ENCODE results near the gene TMEM158. TPM values are rescaled to one million over a fixed set of nuclear protein-coding genes. Genes with fewer than 3 reads are reported as not detected.

TMEM158 gene
- total RNA-seq, 1 experiment from 2014 or later, result 22.1 TPM

DNA sequence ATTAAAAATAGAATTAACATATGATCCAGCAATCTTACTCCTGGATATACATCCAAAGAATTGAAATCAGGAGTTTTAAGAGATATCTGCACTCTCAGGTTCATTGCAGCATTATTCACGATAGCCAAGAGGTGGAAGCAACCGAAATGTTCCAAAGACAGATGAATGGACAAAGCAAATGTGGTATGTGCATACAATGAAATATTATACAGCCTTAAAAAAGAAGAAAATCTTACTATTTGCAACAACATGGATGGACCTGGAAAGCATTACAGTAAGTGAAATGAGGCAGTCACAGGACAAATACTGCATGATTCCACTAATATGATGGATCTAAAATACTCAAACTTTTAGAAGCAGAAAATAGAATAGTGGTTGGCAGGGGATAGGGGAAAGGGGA lies 9.3 kb upstream of the TMEM158 start:
- no peak for DNase-seq (ENCODE audit: extremely low read depth, low read depth)

DNA sequence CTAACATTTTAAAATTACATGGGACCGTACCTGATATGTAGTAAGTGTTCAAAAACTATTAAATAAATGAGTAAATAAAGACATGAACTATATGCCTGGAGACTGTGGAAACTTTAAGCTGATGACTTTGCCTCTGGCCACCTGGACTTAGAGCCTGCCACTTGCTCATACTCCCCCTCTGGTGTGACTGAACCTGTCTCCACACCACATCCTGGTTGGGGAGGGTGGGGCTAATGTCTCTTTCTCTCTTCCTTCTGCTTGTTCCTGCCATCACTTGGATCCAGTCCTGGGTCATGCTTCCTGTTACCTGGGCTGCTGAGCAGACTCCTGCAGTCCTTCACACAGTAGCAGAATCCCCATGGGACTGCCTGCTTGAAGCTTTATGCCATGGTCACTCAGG lies 8.2 kb upstream of the TMEM158 start:
- no peak for DNase-seq (ENCODE audit: extremely low read depth, low read depth)

GRCh38 chr3:45232521-45232920 lies 6.4 kb upstream of the TMEM158 start:
- DNase-seq (ENCODE audit: extremely low read depth, low read depth), result no peak

GRCh38 chr3:45227946-45228345 lies 1.9 kb upstream of the TMEM158 start:
- no peak for DNase-seq (ENCODE audit: extremely low read depth, low read depth)

DNA sequence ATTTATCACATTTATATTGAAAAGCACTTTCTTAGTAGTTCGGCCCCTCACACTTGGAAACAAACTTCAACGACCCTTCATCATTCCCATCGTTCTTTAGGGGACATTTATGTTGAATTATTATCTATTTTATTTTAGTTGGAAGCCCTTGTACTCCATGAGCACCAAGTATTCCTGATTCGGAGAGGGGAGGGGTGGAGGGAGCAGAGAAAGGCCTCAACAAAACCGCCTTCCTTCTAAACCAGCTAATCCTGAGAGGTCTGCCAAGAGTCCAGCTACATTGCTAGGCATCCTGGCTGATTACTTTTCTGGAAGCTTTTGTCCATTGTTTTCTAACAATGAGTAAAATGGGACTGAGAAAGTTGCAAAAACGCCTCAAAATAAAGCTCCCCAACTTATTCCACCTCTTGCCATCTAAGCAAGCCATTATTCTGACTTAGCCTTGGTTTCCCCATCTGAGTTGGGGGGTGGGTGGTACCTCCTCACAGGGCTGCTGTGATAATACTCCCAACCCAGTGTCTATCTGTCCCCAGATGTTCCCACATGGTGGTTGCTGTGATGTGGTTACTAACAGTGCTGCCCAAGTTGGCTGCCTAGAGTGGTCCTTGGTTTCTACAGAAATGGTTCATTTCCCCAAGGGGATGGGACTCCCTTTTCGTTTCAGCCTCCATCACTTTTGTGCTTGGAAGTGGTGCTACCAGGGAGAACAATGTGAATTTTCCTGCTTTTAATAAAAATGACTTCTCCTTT lies 1.2 kb upstream of the TMEM158 start:
- no peak for DNase-seq (ENCODE audit: extremely low read depth, low read depth)

DNA sequence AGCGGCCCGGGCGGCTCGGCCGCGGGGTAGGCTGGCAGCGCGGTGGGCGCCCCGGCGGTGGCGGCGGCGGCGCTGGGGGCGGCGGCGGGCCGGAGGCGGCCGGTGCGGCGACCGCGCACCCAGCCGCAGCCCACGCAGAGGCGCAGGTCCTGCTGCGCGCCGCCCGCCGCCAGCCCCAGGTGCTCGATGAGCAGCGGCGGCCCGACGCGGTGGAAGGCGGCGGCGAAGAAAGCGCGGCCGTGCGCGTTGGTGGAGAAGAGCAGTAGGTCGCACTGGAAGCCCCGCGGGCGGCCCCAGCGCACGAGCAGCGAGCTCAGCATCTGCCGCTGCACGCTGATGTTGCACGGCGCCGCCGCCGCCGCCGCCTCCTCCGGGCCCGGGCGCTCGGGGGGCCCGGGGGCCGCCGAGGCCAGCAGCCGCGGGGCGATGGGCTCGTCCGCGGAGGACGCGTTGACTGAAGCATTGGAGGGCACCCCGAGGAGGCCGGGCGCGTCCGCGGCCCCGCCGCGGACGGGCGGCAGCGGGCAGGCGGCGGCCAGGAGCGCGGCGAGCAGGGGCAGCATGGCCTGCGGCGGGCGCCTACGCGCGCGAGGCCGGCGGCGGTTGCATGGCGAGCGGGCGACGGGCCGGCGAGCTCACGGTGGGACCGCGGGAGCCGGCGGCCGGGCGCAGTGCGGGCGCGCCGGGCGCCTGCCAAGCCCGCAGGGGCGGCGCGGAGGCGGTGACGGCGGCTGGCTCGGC lies 452 bp downstream of the TMEM158 start:
- DNase-seq (ENCODE audit: extremely low read depth, low read depth), result no peak

DNA sequence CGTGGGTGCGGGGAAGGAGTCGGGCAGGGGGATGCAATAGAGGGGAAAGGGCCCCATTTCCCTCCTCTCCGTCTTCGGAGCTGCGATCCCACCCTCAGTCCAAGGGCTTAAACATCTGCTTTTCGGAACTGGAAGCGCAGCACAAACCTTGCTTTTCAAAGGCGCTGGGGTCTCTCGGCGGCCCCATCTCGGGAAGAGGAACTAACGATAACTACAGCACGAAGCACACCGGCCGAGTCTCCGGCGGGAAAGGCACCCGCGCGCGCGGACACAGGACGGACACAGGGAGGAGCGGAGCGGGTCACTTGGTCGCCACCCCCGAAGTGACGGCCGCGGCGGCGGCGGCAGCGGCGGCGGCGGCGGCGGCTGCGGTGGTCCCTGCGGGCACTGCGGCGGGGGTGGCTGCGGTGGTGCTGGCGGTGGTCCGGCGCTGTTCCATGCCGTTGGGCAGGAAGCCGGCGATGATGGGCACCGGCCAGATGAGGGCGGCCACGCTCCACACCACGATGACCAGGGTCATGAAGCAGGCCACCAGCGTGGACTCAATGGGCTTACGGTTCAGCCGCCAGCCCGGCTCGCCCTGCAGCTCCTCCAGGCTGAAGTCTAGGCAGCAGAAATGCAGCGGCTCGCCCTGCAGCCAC lies 1.1 kb downstream of the TMEM158 start:
- DNase-seq (ENCODE audit: extremely low read depth, low read depth), result peak; percentile 67

- DNase-seq (ENCODE audit: extremely low read depth, low read depth), result no peak
Observed at GRCh38 chr3:45223889-45224727, 2.0 kb downstream of the TMEM158 start.

DNA sequence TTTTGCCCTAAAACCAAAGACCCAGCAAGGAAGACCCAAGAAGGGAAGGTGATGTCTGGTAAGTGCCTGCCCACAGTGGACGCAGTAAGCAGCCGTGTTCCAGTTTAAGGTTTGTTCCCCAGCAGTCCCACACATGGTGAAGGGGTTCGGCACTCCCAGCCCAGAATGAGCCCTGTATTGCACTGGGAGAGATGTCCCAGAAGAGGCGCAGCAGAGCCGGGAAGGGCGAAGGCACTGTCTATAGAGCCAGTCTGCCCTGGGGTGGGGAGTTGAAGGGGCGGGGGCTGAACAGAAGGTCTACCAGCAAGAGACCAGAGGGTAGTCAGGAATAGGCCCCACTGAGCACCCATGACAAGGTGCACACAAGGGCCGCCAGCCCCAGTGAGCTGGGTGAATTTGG lies 6.4 kb downstream of the TMEM158 start:
- DNase-seq (ENCODE audit: extremely low read depth, low read depth), result no peak

GRCh38 chr3:45218578-45219390 lies 7.3 kb downstream of the TMEM158 start:
- no peak for DNase-seq (ENCODE audit: extremely low read depth, low read depth)

DNA sequence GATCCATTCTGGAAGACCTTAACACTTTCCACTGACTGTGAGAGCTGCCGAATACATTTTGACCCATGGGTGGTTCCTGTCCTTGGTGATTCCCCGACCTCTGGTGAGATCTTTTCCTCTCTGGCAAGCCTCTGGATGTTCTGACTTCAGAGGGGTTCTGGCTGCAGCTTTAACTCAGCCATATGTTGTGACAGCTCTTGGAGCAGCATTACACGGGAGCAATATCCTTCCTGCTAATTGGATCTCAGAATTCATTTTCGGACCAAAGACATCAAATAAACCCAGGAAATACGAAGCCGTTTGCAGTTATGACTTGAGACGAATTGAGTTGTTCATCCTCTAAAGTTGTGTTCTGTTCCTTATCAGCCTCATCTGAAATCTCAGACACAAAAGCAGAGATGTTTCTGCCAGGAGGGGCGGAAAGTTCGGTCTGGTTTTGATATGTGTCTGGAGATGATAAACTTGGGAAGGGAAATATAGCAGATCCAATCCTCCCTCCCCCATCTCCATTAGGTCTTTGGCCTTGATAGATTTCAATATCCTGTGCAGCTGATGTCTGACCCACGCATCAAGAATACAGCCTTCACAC lies 10.0 kb downstream of the TMEM158 start:
- DNase-seq (ENCODE audit: extremely low read depth, low read depth), result no peak

GRCh38 chr3:45215466-45215865 lies 10.6 kb downstream of the TMEM158 start:
- DNase-seq (ENCODE audit: extremely low read depth, low read depth), result no peak

DNA sequence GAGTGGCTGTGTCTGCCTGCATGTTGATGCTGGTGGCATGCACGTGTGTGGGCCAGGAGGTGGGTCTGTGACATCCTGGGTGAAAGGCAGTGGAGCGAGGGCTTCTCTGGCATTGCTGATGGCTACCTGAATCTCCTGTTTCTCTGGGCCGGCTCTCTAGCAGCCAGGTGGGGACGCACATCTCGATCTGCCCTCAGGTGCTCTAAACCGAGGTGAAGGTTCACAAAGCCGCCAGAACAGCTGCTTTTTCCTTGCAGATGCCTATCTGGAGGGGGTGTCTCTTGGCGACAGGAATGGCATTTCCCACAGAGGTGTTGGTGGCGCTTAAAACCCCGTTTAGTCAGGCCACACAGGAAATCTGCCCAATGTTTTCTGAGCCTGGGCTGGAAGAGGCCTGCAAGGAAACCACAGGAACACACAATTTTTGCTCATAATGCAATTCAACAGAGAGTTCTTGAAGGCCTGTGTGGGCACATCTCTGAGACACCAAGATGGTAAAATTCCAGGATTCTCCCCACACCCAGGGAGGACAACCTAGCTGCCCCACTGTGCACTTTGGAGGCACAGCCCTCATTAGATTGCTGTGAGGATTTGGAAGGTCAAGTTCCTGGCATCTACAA lies 11.9 kb downstream of the TMEM158 start:
- no peak for DNase-seq (ENCODE audit: extremely low read depth, low read depth)

DNA sequence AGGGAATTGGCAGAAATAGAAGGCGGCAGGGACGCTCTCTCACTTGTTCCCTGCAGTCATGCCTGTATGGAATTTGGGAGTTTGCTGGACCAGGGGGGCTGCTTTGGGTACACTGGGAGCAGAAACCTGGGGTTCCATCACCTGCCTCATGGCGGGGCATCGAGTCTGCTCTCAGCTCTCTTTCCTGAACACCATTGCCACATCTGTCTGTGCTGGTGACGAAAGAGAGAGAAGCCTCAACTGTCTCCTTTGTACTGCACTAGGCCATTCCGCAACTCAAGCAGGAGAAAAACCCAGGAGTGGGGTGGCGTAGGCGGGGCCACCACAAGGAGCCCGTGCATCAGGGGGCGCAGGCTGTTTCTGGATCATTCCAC lies 14.0 kb downstream of the TMEM158 start:
- no peak for DNase-seq (ENCODE audit: extremely low read depth, low read depth)

DNA sequence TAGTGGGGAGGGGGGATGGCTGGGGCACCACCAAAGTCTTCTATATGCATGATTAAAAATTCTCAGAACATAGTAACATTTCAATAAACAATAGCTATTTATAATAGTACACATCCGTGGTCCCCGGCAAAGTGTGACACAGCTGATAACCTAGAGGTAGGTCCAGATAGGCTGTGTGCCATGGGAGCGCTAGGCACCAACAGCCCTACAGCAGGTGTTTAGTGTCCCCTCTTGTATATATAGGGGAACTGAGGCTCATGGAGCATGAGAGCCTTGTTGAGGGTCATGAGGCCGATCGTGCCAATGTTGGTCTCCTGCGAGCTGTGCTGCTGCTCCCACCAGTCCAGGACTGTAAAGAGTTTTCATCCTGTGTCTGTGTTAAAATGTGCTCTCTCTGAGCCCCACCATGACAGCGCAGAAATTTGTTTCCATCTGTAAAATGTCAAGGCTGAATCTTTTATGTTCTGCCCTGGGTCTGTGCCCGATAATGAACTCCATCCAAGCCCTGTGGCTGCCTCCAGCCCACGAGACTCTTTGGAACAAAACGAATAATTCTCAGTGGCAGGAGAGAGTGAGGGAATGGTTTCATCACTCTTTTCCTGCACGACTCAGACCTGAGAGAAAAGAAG lies 14.5 kb downstream of the TMEM158 start:
- no peak for DNase-seq (ENCODE audit: extremely low read depth, low read depth)

DNA sequence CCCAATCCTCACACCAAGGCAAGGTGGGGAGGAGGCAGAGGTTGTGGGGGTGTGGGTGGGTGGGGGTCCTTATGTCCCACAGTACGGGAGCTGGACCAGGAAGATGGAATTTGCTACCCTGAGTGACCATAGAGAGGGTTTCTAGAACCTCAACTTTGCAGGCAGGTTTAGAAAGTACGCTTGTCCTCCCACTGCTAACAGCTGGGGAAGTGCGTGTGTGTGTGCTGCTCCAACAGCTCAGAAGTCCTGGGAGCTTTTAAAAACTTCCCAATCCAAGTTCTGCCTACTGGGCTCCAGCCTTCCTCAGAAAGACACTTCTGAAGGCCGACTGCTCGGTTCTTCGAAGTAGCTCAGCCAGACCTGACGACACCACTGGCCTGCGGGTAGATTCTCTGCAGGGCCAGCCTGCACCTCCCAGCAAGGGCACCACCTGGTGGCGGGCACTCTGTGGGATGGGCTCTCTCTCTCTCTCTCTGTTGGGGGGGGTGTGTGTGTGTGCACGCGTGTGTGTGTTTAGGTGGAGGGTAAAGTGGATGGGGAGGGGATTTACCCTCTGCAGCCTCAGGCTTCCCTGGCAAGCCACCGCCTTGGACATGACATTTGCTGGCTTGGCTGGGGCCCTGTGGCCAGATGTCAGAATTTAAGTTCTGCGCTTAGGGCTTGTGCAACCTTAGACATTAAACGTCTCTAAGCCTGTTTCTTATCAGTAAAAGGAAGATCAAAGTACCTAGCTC lies 15.6 kb downstream of the TMEM158 start:
- DNase-seq (ENCODE audit: extremely low read depth, low read depth), result peak; percentile 74

- DNase-seq (ENCODE audit: extremely low read depth, low read depth), result no peak
Observed at GRCh38 chr3:45209526-45209925, 16.6 kb downstream of the TMEM158 start.

DNA sequence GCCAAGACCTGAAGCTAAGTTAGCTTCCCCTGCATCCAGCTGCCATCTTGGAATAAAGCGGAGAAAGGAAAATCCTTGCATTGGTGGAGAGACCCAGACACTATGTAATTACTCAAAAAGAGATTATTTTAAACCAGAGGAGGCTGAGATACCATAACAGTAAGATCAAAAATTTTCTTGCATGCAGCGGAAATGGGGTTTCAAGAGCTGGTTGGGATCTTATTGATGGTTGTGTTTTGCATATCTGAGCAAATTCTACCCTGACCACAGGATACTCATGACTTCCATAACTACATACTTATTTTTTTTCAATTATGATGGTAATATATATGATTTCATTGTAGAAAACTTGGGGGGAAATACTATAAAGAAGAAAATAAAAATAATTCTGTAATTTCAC lies 17.5 kb downstream of the TMEM158 start:
- no peak for DNase-seq (ENCODE audit: extremely low read depth, low read depth)

Measured in NCI-H460 (cell line).